Smooth muscle cell (in vitro differentiated cells): ENCODE results near the gene GAS7. TPM values are rescaled to one million over a fixed set of nuclear protein-coding genes. Genes with fewer than 3 reads are reported as not detected.

Source experiments
- DNase-seq: peaks from one replicate; lab custom pipeline; 2025; ENCODE audit not compliant: unreplicated experiment; lab: John Stamatoyannopoulos, UW
- H2AFZ ChIP-seq: fragments of 200-600 bp; sonication (generic); 2 replicates; pipeline ENCODE4 v1.6.0; 2016; ENCODE audit warnings: antibody characterized with exemption, low read depth, mild to moderate bottlenecking
- H3F3A ChIP-seq: fragments of 200-600 bp; sonication (generic); 2 replicates; pipeline ENCODE4 v1.6.0; 2017; ENCODE audit warnings: antibody characterized with exemption, low read depth
- H3K27ac ChIP-seq: fragments of 200-600 bp; sonication (generic); 2 replicates; pipeline ENCODE4 v1.5.1; 2016; ENCODE audit warnings: low read depth, mild to moderate bottlenecking
- H3K27me3 ChIP-seq: fragments of 200-600 bp; sonication (generic); 2 replicates; pipeline ENCODE4 v1.6.1; 2016; ENCODE audit warnings: low read depth, mild to moderate bottlenecking
- H3K36me3 ChIP-seq: fragments of 200-600 bp; sonication (generic); 2 replicates; pipeline ENCODE4 v1.5.1; 2016; ENCODE audit warnings: low read depth
- H3K4me1 ChIP-seq: fragments of 200-600 bp; sonication (generic); 2 replicates; pipeline ENCODE4 v1.5.1; 2016; ENCODE audit warnings: low read depth
- H3K4me2 ChIP-seq: fragments of 200-600 bp; sonication (generic); 2 replicates; pipeline ENCODE4 v1.6.0; 2016; ENCODE audit warnings: mild to moderate bottlenecking
- H3K4me3 ChIP-seq: fragments of 200-600 bp; sonication (generic); 2 replicates; pipeline ENCODE4 v1.5.1; 2016; ENCODE audit warnings: mild to moderate bottlenecking
- H3K79me2 ChIP-seq: fragments of 200-600 bp; sonication (generic); 2 replicates; pipeline ENCODE4 v1.6.0; 2016; ENCODE audit warnings: low read depth, mild to moderate bottlenecking
- H3K9ac ChIP-seq: fragments of 200-600 bp; sonication (generic); 2 replicates; pipeline ENCODE4 v1.6.0; 2016; ENCODE audit warnings: low read depth
- H3K9me3 ChIP-seq: fragments of 200-600 bp; sonication (generic); replicated peaks from 2 replicates; pipeline ENCODE4 v1.5.1; 2016; ENCODE audit warnings: low read depth
- H4K20me1 ChIP-seq: fragments of 200-600 bp; sonication (generic); 2 replicates; pipeline ENCODE4 v1.6.0; 2016; ENCODE audit warnings: low read depth
- CTCF ChIP-seq: fragments of 200-600 bp; sonication (generic); IDR thresholded peaks from 2 replicates; pipeline ENCODE4 v1.5.1; 2017; ENCODE audit warnings: borderline replicate concordance, mild to moderate bottlenecking, antibody characterized with exemption; ENCODE audit not compliant: insufficient read depth, poor library complexity, severe bottlenecking
- WGBS: methylation state at CpG from one replicate; pipeline ENCODE4 v1.1.7; 2016; ENCODE audit warnings: low lambda C conversion rate; 5-methylcytosine and 5-hydroxymethylcytosine counted together
- polyA plus RNA-seq: library from polyadenylated mRNA; unstranded; fragments of >200 nt; fragmentation: Nextera tagmentation; extraction: Ambion mirVana; gene quantifications from 2 replicates; pipeline ENCODE4 v1.2.1, GENCODE V29; 2016
- total RNA-seq: library from RNA; depleted of rRNA; stranded (reverse); fragments of >200 nt; gene quantifications from 2 replicates; pipeline ENCODE4 v1.2.3, GENCODE V29; 2014

Gene GAS7
- total and polyA plus RNA-seq, 2 experiments from 2014 or later, result 86.8 to 103 TPM

- Histone ChIP-seq H3K4me1 (no peaks in the 10 kb centered on the region), H3K27ac (no peak overlapping the region), H3K4me3 (no peak overlapping the region), H3K36me3 (peaks cover 23% of the 10 kb centered on the region), H4K20me1 (peaks cover 61% of the 10 kb centered on the region), H3K79me2 (no peaks in the 10 kb centered on the region), H3K27me3 (no peaks in the 10 kb centered on the region), H3K9me3 (no peaks in the 10 kb centered on the region), H2AFZ (no peak overlapping the region), H3F3A (peaks cover 16% of the 10 kb centered on the region), H3K9ac (no peak overlapping the region), H3K4me2 (no peak overlapping the region)
- no peak for DNase-seq
- TF ChIP-seq CTCF, result no peak
- 97% methylated on average over 9 of the region's 9 CpGs for WGBS
Observed at GRCh38 chr17:9940841-9941240, 257.6 kb downstream of the GAS7 start.

GRCh38 chr17:9938764-9939163, 259.6 kb downstream of the GAS7 start:
- TF ChIP-seq CTCF, result no peak
- H3K9ac ChIP-seq, result no peak overlapping the region
- H3K4me2 ChIP-seq, result no peak overlapping the region
- H3K79me2 ChIP-seq, result no peaks in the 10 kb centered on the region
- peaks cover 16% of the 10 kb centered on the region for H3F3A ChIP-seq
- no peak overlapping the region for H3K27ac ChIP-seq
- no peak overlapping the region for H2AFZ ChIP-seq
- H3K36me3 ChIP-seq, result peaks cover 23% of the 10 kb centered on the region
- WGBS, result 93% methylated on average over 1 of the region's 1 CpG
- DNase-seq, result no peak
- no peak overlapping the region for H3K4me3 ChIP-seq
- H3K4me1 ChIP-seq, result no peaks in the 10 kb centered on the region
- H3K9me3 ChIP-seq, result no peaks in the 10 kb centered on the region
- peaks cover 49% of the 10 kb centered on the region for H4K20me1 ChIP-seq
- H3K27me3 ChIP-seq, result no peaks in the 10 kb centered on the region

GRCh38 chr17:9937901-9938300, 260.5 kb downstream of the GAS7 start:
- TF ChIP-seq CTCF, result no peak
- H3K4me1 ChIP-seq, result no peaks in the 10 kb centered on the region
- H3K36me3 ChIP-seq, result peaks cover 23% of the 10 kb centered on the region
- H3K27me3 ChIP-seq, result no peaks in the 10 kb centered on the region
- peaks cover 42% of the 10 kb centered on the region for H4K20me1 ChIP-seq
- no peaks in the 10 kb centered on the region for H3K79me2 ChIP-seq
- WGBS, result 86% methylated on average over 9 of the region's 9 CpGs
- H2AFZ ChIP-seq, result no peak overlapping the region
- peaks cover 16% of the 10 kb centered on the region for H3F3A ChIP-seq
- no peaks in the 10 kb centered on the region for H3K9me3 ChIP-seq
- no peak overlapping the region for H3K4me3 ChIP-seq
- H3K9ac ChIP-seq, result no peak overlapping the region
- no peak overlapping the region for H3K4me2 ChIP-seq
- DNase-seq, result no peak
- H3K27ac ChIP-seq, result no peak overlapping the region

DNA sequence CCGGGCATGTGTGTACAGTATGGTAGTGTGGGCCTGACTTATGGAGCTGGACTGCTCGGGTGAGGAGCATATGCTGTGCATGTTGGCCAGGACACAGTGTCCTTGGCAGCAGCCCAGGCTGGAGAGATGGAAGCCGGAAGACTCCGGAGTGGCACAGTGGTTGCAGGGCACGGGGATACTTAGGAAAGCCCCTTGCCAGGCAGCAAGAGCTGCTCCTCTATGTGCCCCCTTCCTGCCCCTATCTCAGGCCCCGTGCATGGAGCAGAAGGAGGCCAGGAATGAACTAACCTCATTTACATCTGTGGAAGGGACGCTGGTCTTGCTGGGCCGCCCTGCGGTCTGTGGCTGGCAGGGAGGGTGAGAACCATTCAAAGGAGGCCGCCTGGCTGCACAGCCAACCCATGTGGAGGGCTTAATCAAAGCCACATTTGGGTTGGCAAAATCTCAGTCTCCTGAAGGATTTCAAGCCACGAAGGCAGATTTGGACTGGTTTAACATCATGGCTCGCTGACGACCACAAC, 261.1 kb downstream of the GAS7 start:
- Histone ChIP-seq H3K4me2 (no peak overlapping the region), H3K27ac (peak overlapping the region; percentile 78), H4K20me1 (peaks cover 42% of the 10 kb centered on the region), H3K9ac (no peak overlapping the region), H3K27me3 (no peaks in the 10 kb centered on the region), H3K79me2 (no peaks in the 10 kb centered on the region), H2AFZ (no peak overlapping the region), H3F3A (peaks cover 16% of the 10 kb centered on the region), H3K36me3 (peaks cover 23% of the 10 kb centered on the region), H3K4me1 (no peaks in the 10 kb centered on the region), H3K4me3 (no peak overlapping the region), H3K9me3 (no peaks in the 10 kb centered on the region)
- WGBS, result 79% methylated on average over 13 of the region's 13 CpGs
- no peak for DNase-seq
- no peak for TF ChIP-seq CTCF
